ENCODE data around the gene NUPR1. TPM values are rescaled to one million over a fixed set of nuclear protein-coding genes. Genes with fewer than 3 reads are reported as not detected.

The NUPR1 gene
- total RNA-seq, 2 experiments from 2014 or later = not detected

GRCh38 chr16:28520672-28521071 lies 18.1 kb downstream of the NUPR1 start:
- Histone ChIP-seq H3K36me3 (ENCODE audit: insufficient read depth, low read length) (no peaks in the 10 kb centered on the region), H3K4me1 (ENCODE audit: insufficient read depth, low read length) (peaks cover 4% of the 10 kb centered on the region), H3K4me3 (ENCODE audit: low read length) (no peak overlapping the region), H3K27ac (ENCODE audit: low read depth in 1 of 2, low read length in 2 of 2) (no peak overlapping the region), H3K27me3 (ENCODE audit: control insufficient read depth in 1 of 2, insufficient read depth in 2 of 2, low read length in 2 of 2) (no peaks in the 10 kb centered on the region), H3K9me3 (ENCODE audit: control insufficient read depth in 1 of 2, insufficient read depth in 1 of 2, low read length in 2 of 2) (no peaks in the 10 kb centered on the region)
- ChIA-PET CTCF (no interaction called here), POLR2A (interaction anchor here (1.1 kb wide), 1 partner anchor 26 kb away, joined by 3 read pairs; the partner anchor contains the start of gene APOBR)
- no peak for TF ChIP-seq CTCF (IDR thresholded peaks at IDR 0.05)
- Mint-ChIP-seq H3K36me3 (ENCODE audit: low read depth) (no peaks in the 10 kb centered on the region), H3K4me1 (ENCODE audit: low read depth) (peaks cover 11% of the 10 kb centered on the region), H3K27ac (no peak overlapping the region), H3K4me3 (no peak overlapping the region), H3K27me3 (no peaks in the 10 kb centered on the region), H3K9me3 (no peaks in the 10 kb centered on the region)
- ATAC-seq (ENCODE audit: poor library complexity) = no peak
- DNase-seq = no peak
- intact Hi-C loops (cut with DNase I, micrococcal nuclease) = loop anchor here in 1 of 2 experiments (5.0 to 10.0 kb wide), 2 partner anchors 46 to 72 kb away; partner anchors contain the start of gene NPIPB7

- H3K4me3 ChIP-seq (ENCODE audit: low read length) = no peak overlapping the region
- no peaks in the 10 kb centered on the region for H3K36me3 ChIP-seq (ENCODE audit: insufficient read depth, low read length)
- H3K27me3 Mint-ChIP-seq = no peaks in the 10 kb centered on the region
- no peak overlapping the region for H3K27ac Mint-ChIP-seq
- H3K9me3 ChIP-seq (ENCODE audit: control insufficient read depth in 1 of 2, insufficient read depth in 1 of 2, low read length in 2 of 2) = no peaks in the 10 kb centered on the region
- no peak overlapping the region for H3K27ac ChIP-seq (ENCODE audit: low read depth in 1 of 2, low read length in 2 of 2)
- ChIA-PET POLR2A (interaction anchor here (1.7 kb wide), 1 partner anchor 20 kb away, joined by 4 read pairs; no protein-coding TSS in a partner anchor), CTCF (no interaction called here)
- no peak for TF ChIP-seq CTCF (IDR thresholded peaks at IDR 0.05)
- no peaks in the 10 kb centered on the region for H3K36me3 Mint-ChIP-seq (ENCODE audit: low read depth)
- H3K4me1 Mint-ChIP-seq (ENCODE audit: low read depth) = no peaks in the 10 kb centered on the region
- H3K4me1 ChIP-seq (ENCODE audit: insufficient read depth, low read length) = peaks cover 2% of the 10 kb centered on the region
- H3K4me3 Mint-ChIP-seq = no peak overlapping the region
- H3K9me3 Mint-ChIP-seq = no peaks in the 10 kb centered on the region
- intact Hi-C loops (cut with DNase I, micrococcal nuclease) = no loop called here
- no peaks in the 10 kb centered on the region for H3K27me3 ChIP-seq (ENCODE audit: control insufficient read depth in 1 of 2, insufficient read depth in 2 of 2, low read length in 2 of 2)
- DNase-seq = no peak
- ATAC-seq (ENCODE audit: poor library complexity) = no peak
Observed at GRCh38 chr16:28514246-28514645, 24.5 kb downstream of the NUPR1 start.

- ATAC-seq (ENCODE audit: poor library complexity) = no peak
- Mint-ChIP-seq H3K9me3 (no peaks in the 10 kb centered on the region), H3K4me3 (no peak overlapping the region)
Observed at GRCh38 chr16:28513484-28514181, 25.1 kb downstream of the NUPR1 start.

More at GRCh38 chr16:28513484-28514181, 25.1 kb downstream of the NUPR1 start:
- no peak for TF ChIP-seq CTCF (IDR thresholded peaks at IDR 0.05)
- ChIA-PET CTCF (no interaction called here), POLR2A (interaction anchor here (1.7 kb wide), 1 partner anchor 21 kb away, joined by 4 read pairs; no protein-coding TSS in a partner anchor)
- Histone ChIP-seq H3K27me3 (ENCODE audit: control insufficient read depth in 1 of 2, insufficient read depth in 2 of 2, low read length in 2 of 2) (no peaks in the 10 kb centered on the region), H3K27ac (ENCODE audit: low read depth in 1 of 2, low read length in 2 of 2) (no peak overlapping the region), H3K9me3 (ENCODE audit: control insufficient read depth in 1 of 2, insufficient read depth in 1 of 2, low read length in 2 of 2) (no peaks in the 10 kb centered on the region), H3K36me3 (ENCODE audit: insufficient read depth, low read length) (no peaks in the 10 kb centered on the region), H3K4me3 (ENCODE audit: low read length) (no peak overlapping the region), H3K4me1 (ENCODE audit: insufficient read depth, low read length) (peaks cover 2% of the 10 kb centered on the region)
- intact Hi-C loops (cut with DNase I, micrococcal nuclease) = no loop called here
- Mint-ChIP-seq H3K4me1 (ENCODE audit: low read depth) (no peaks in the 10 kb centered on the region), H3K27me3 (no peaks in the 10 kb centered on the region), H3K27ac (no peak overlapping the region), H3K36me3 (ENCODE audit: low read depth) (no peaks in the 10 kb centered on the region)
- no peak for DNase-seq

Data from CD4-positive, alpha-beta T cell (primary cell).